ENCODE measurements around the gene LAMTOR4. TPM values are rescaled to one million over a fixed set of nuclear protein-coding genes. Genes with fewer than 3 reads are reported as not detected.

Gene LAMTOR4
- total RNA-seq, 1 experiment from 2014 or later = 65.4 TPM

GRCh38 chr7:100155553-100156317 lies 7.0 kb downstream of the LAMTOR4 start:
- no peak for DNase-seq
- H3K36me3 ChIP-seq = peaks cover 11% of the 10 kb centered on the region
- H3K4me3 ChIP-seq = no peak overlapping the region
- H3K27ac ChIP-seq = no peak overlapping the region
- peaks cover 3% of the 10 kb centered on the region; the same call in 1 of the 2 replicates for H3K4me1 ChIP-seq
- no peaks in the 10 kb centered on the region for H3K9me3 ChIP-seq (replicated peaks)
- no peaks in the 10 kb centered on the region for H3K27me3 ChIP-seq

- Histone ChIP-seq H3K27ac (no peak overlapping the region), H3K27me3 (no peaks in the 10 kb centered on the region), H3K4me3 (no peak overlapping the region), H3K9me3 (replicated peaks) (no peaks in the 10 kb centered on the region), H3K4me1 (peaks cover 3% of the 10 kb centered on the region; the same call in 1 of the 2 replicates), H3K36me3 (peaks cover 11% of the 10 kb centered on the region)
- no peak for DNase-seq
Observed at GRCh38 chr7:100156331-100157068, 7.8 kb downstream of the LAMTOR4 start.

GRCh38 chr7:100157069-100157333 lies 8.3 kb downstream of the LAMTOR4 start:
- peaks cover 3% of the 10 kb centered on the region; the same call in 1 of the 2 replicates for H3K4me1 ChIP-seq
- H3K9me3 ChIP-seq (replicated peaks) = no peaks in the 10 kb centered on the region
- no peak overlapping the region for H3K27ac ChIP-seq
- H3K36me3 ChIP-seq = peaks cover 11% of the 10 kb centered on the region
- no peak overlapping the region for H3K4me3 ChIP-seq
- H3K27me3 ChIP-seq = no peaks in the 10 kb centered on the region
- DNase-seq = no peak

- Histone ChIP-seq H3K27me3 (no peaks in the 10 kb centered on the region), H3K36me3 (peaks cover 11% of the 10 kb centered on the region), H3K4me3 (peak overlapping the region; percentile 100), H3K4me1 (peaks cover 3% of the 10 kb centered on the region; the same call in 1 of the 2 replicates), H3K27ac (peak overlapping the region; percentile 53; the same call in 1 of the 2 replicates), H3K9me3 (replicated peaks) (no peaks in the 10 kb centered on the region)
- peak in 1 of 2 experiments; percentile 36 for DNase-seq
Observed at GRCh38 chr7:100157334-100158228, 8.9 kb downstream of the LAMTOR4 start.

GRCh38 chr7:100158229-100159098 lies 9.7 kb downstream of the LAMTOR4 start, which contains the start of gene TRAPPC14:
TRAPPC14 (minus strand) TSS chr7:100158723; CDS start chr7:100158499, 224 bp downstream.
- Histone ChIP-seq H3K27me3 (no peaks in the 10 kb centered on the region), H3K36me3 (peaks cover 11% of the 10 kb centered on the region)
- peak; percentile 93 to 96 for DNase-seq

GRCh38 chr7:100159099-100159623 lies 10.4 kb downstream of the LAMTOR4 start:
- peaks cover 11% of the 10 kb centered on the region for H3K36me3 ChIP-seq
- H3K27ac ChIP-seq = peak overlapping the region; percentile 53
- H3K27me3 ChIP-seq = no peaks in the 10 kb centered on the region
- no peaks in the 10 kb centered on the region for H3K9me3 ChIP-seq (replicated peaks)
- DNase-seq = peak; percentile 39 to 41
- peak overlapping the region; percentile 100 for H3K4me3 ChIP-seq
- H3K4me1 ChIP-seq = peaks cover 3% of the 10 kb centered on the region; the same call in 1 of the 2 replicates

More at GRCh38 chr7:100158229-100159098, 9.7 kb downstream of the LAMTOR4 start, which contains the start of gene TRAPPC14:
- Histone ChIP-seq H3K27ac (peak within 1 kb of the TSS; percentile 53), H3K9me3 (replicated peaks) (no peaks in the 10 kb centered on the region), H3K4me3 (peak within 1 kb of the TSS; percentile 100), H3K4me1 (peaks cover 3% of the 10 kb centered on the region; the same call in 1 of the 2 replicates)

- Histone ChIP-seq H3K36me3 (peaks cover 11% of the 10 kb centered on the region), H3K4me1 (peaks cover 3% of the 10 kb centered on the region; the same call in 1 of the 2 replicates), H3K4me3 (no peak overlapping the region), H3K27me3 (no peaks in the 10 kb centered on the region), H3K27ac (no peak overlapping the region), H3K9me3 (replicated peaks) (no peaks in the 10 kb centered on the region)
- peak in 1 of 2 experiments; percentile 1 for DNase-seq
Observed at GRCh38 chr7:100160067-100160466, 11.3 kb downstream of the LAMTOR4 start.

GRCh38 chr7:100163006-100163531 lies 14.4 kb downstream of the LAMTOR4 start:
- H3K27me3 ChIP-seq = no peaks in the 10 kb centered on the region
- no peak overlapping the region for H3K27ac ChIP-seq
- H3K4me1 ChIP-seq = peaks cover 8% of the 10 kb centered on the region
- no peaks in the 10 kb centered on the region for H3K36me3 ChIP-seq
- H3K9me3 ChIP-seq (replicated peaks) = no peaks in the 10 kb centered on the region
- no peak for DNase-seq
- no peak overlapping the region for H3K4me3 ChIP-seq

GRCh38 chr7:100163871-100164270 lies 15.2 kb downstream of the LAMTOR4 start:
- Histone ChIP-seq H3K36me3 (no peaks in the 10 kb centered on the region), H3K9me3 (replicated peaks) (no peaks in the 10 kb centered on the region), H3K4me1 (peaks cover 8% of the 10 kb centered on the region), H3K27ac (no peak overlapping the region), H3K4me3 (no peak overlapping the region), H3K27me3 (no peaks in the 10 kb centered on the region)
- no peak for DNase-seq

- Histone ChIP-seq H3K27ac (no peak overlapping the region), H3K4me3 (no peak overlapping the region), H3K36me3 (no peaks in the 10 kb centered on the region), H3K9me3 (replicated peaks) (no peaks in the 10 kb centered on the region), H3K4me1 (peaks cover 13% of the 10 kb centered on the region), H3K27me3 (no peaks in the 10 kb centered on the region)
- DNase-seq = no peak
Observed at GRCh38 chr7:100166317-100166940, 17.7 kb downstream of the LAMTOR4 start.

GRCh38 chr7:100166970-100167911 lies 18.5 kb downstream of the LAMTOR4 start:
- DNase-seq = peak; percentile 52 to 62
- Histone ChIP-seq H3K4me3 (peak overlapping the region; percentile 55), H3K4me1 (peaks cover 13% of the 10 kb centered on the region)

GRCh38 chr7:100167912-100168323 lies 19.2 kb downstream of the LAMTOR4 start:
- Histone ChIP-seq H3K27ac (peak overlapping the region; percentile 63), H3K9me3 (replicated peaks) (no peaks in the 10 kb centered on the region), H3K4me3 (peak overlapping the region; percentile 55), H3K27me3 (no peaks in the 10 kb centered on the region), H3K36me3 (no peaks in the 10 kb centered on the region), H3K4me1 (peaks cover 13% of the 10 kb centered on the region)
- peak in 1 of 2 experiments; percentile 45 for DNase-seq

More at GRCh38 chr7:100166970-100167911, 18.5 kb downstream of the LAMTOR4 start:
- no peaks in the 10 kb centered on the region for H3K9me3 ChIP-seq (replicated peaks)
- H3K27me3 ChIP-seq = no peaks in the 10 kb centered on the region
- H3K36me3 ChIP-seq = no peaks in the 10 kb centered on the region
- H3K27ac ChIP-seq = no peak overlapping the region

Measured in SJCRH30 (cell line).